Cardiac muscle cell (in vitro differentiated cells and primary cell): ENCODE data around the gene ZBED2. TPM values are rescaled to one million over a fixed set of nuclear protein-coding genes. Genes with fewer than 3 reads are reported as not detected.

ENCODE experiments used
- DNase-seq, 2 donors: peaks; one replicate each; pipeline versions ENCODE4 v3.0.0 to v3.0.0-alpha.2; 2010 to 2017; ENCODE audit warnings: low read depth in 1 of 2, low spot score in 1 of 2
- H3K27ac ChIP-seq: fragments of 200-600 bp; sonication (generic); 2 replicates; pipeline ENCODE4 v1.5.1; 2016
- H3K27me3 ChIP-seq: fragments of 200-600 bp; sonication (generic); 2 replicates; pipeline ENCODE4 v1.6.0; 2016; ENCODE audit warnings: control low read depth
- H3K36me3 ChIP-seq: fragments of 200-600 bp; sonication (generic); 2 replicates; pipeline ENCODE4 v1.5.1; 2016; ENCODE audit warnings: control low read depth
- H3K4me1 ChIP-seq: fragments of 200-600 bp; sonication (generic); 2 replicates; pipeline ENCODE4 v1.8.1; 2017; ENCODE audit warnings: low read depth, mild to moderate bottlenecking, mixed run types
- H3K4me3 ChIP-seq: fragments of 200-600 bp; sonication (generic); 2 replicates; pipeline ENCODE4 v1.5.1; 2016; ENCODE audit warnings: mild to moderate bottlenecking
- H3K9me3 ChIP-seq: fragments of 200-600 bp; sonication (generic); 2 replicates; pipeline ENCODE4 v1.5.1; 2017; ENCODE audit warnings: low read depth, mild to moderate bottlenecking, control low read depth
- CTCF ChIP-seq: IDR thresholded peaks from 2 replicates; pipeline ENCODE4 v1.5.1; 2012; ENCODE audit warnings: low read depth, mild to moderate bottlenecking, low read length
- polyA plus RNA-seq: library from polyadenylated mRNA; unstranded; fragments of >200 nt; fragmentation: Nextera tagmentation; extraction: Ambion mirVana; gene quantifications from 2 replicates; pipeline ENCODE4 v1.2.1, GENCODE V29; 2016
- total RNA-seq: library from RNA; depleted of rRNA; stranded (reverse); fragments of >200 nt; gene quantifications from 2 replicates; pipeline ENCODE4 v1.2.3, GENCODE V29; 2016

Gene ZBED2
- total and polyA plus RNA-seq, 2 experiments from 2014 or later, result not detected

GRCh38 chr3:111545349-111545748 is 49.8 kb downstream of the ZBED2 start:
- Histone ChIP-seq H3K27me3 (no peaks in the 10 kb centered on the region), H3K9me3 (no peaks in the 10 kb centered on the region), H3K4me1 (no peaks in the 10 kb centered on the region), H3K36me3 (no peaks in the 10 kb centered on the region), H3K4me3 (no peak overlapping the region), H3K27ac (no peak overlapping the region)
- DNase-seq, result no peak
- TF ChIP-seq CTCF, result no peak

Other genes with a start within 250 kb of the ZBED2 start
- not detected in 2 replicates for gene CD96, start 53.1 kb downstream of the ZBED2 start, total RNA-seq
- not detected in 2 replicates for gene CD96, start 53.1 kb downstream of the ZBED2 start, polyA plus RNA-seq
- gene PLCXD2, start 79.3 kb upstream of the ZBED2 start, total RNA-seq, result 1.4 and 2.5 TPM in 2 replicates
- 1.1 and 1.5 TPM in 2 replicates for gene PLCXD2, start 79.3 kb upstream of the ZBED2 start, polyA plus RNA-seq